K562 (cell line): ENCODE measurements around the gene HIPK1. TPM values are rescaled to one million over a fixed set of nuclear protein-coding genes. Genes with fewer than 3 reads are reported as not detected.
A peak's percentile ranks its signal among the peaks of the same experiment; 100 is the strongest.

Source experiments
- ATAC-seq: fragments of 200-7000 bp; cut with Tn5 transposase; 3 replicates; pipeline ENCODE4 v1.9.1; 2020; ENCODE audit warnings: moderate library complexity
- BruUV-seq: library from RNA; stranded (reverse); fragments of 400-500 nt; replicated peaks from 2 replicates; lab custom pipeline; 2021; lab: Mats Ljungman, UMichigan
- CTCF ChIA-PET: fragments of 300-600 bp; formaldehyde crosslinking; extraction: SDS; loops from one replicate; lab custom pipeline; 2021; ENCODE audit warnings: low intra/inter-chr PET ratio; lab: Yijun Ruan, JAX
- POLR2A ChIA-PET: fragments of 300-600, 350-650 bp; sonication (Branson Sonifier 250); formaldehyde crosslinking; extraction: SDS; loops from one replicate; lab custom pipeline; 2021; ENCODE audit warnings: antibody characterized with exemption, inconsistent platforms; lab: Yijun Ruan, JAX
- DNase-seq, 4 experiments: peaks; one replicate each; pipeline versions ENCODE4 v3.0.0 to v3.0.0-alpha.2; 2011 to 2018; ENCODE audit warnings: low spot score in 3 of 4, mixed read lengths in 3 of 4; ENCODE audit errors: extremely low read depth in 1 of 4
- FAIRE-seq: peaks from 2 replicates; lab custom pipeline; 2011; peaks lifted over from hg19 to GRCh38; lab: Jason Lieb, UNC
- H2AFZ ChIP-seq: 2 replicates; pipeline ENCODE4 v1.6.0; 2011; ENCODE audit warnings: low read depth, low read length, control low read depth, inconsistent platforms
- H3K27ac ChIP-seq: fragments of 200-600 bp; 3 replicates; pipeline ENCODE4 v1.8.0; 2011; ENCODE audit warnings: low read depth, mild to moderate bottlenecking, control low read depth, inconsistent platforms, low read length, moderate library complexity, mixed read lengths; ENCODE audit errors: extremely low read depth
- H3K27me3 ChIP-seq, 2 experiments: fragments of 300-600 bp in 1 of 2; 2 replicates in 1 of 2; 3 replicates in 1 of 2; pipeline versions ENCODE4 v1.6.0 to v1.8.0; 2011; ENCODE audit warnings: inconsistent platforms in 2 of 2, low read length in 2 of 2, mild to moderate bottlenecking in 1 of 2, mixed read lengths in 1 of 2, moderate library complexity in 1 of 2; ENCODE audit not compliant: control insufficient read depth in 2 of 2, insufficient read depth in 2 of 2
- H3K36me3 ChIP-seq: fragments of 300-600 bp; 3 replicates; pipeline ENCODE4 v1.8.0; 2011; ENCODE audit warnings: mild to moderate bottlenecking, low read length, inconsistent platforms; ENCODE audit not compliant: control insufficient read depth, insufficient read depth
- H3K4me1 ChIP-seq, 2 experiments: fragments of 200-600 bp in 1 of 2; replicated peaks in 1 of 2; 2 replicates in 1 of 2; 3 replicates in 1 of 2; pipeline versions ENCODE4 v1.5.1 to v1.8.0; 2011; ENCODE audit warnings: inconsistent platforms in 2 of 2, low read length in 2 of 2, mild to moderate bottlenecking in 1 of 2, mixed read lengths in 1 of 2, moderate library complexity in 1 of 2; ENCODE audit not compliant: control insufficient read depth in 2 of 2, insufficient read depth in 2 of 2
- H3K4me2 ChIP-seq: 2 replicates; pipeline ENCODE4 v1.6.1; 2011; ENCODE audit warnings: low read length, control low read depth, inconsistent platforms, mixed read lengths; ENCODE audit not compliant: insufficient read depth
- H3K4me3 ChIP-seq: fragments of 200-600 bp; sonication (generic), shearing (Covaris generic); 2 replicates; pipeline ENCODE4 v1.5.1; 2016; ENCODE audit warnings: control low read depth, inconsistent platforms
- H3K79me2 ChIP-seq: fragments of 200-600 bp; 3 replicates; pipeline ENCODE4 v1.8.0; 2011; ENCODE audit warnings: low read length, inconsistent platforms; ENCODE audit not compliant: control insufficient read depth, insufficient read depth
- H3K9ac ChIP-seq, 2 experiments: 2 replicates each; pipeline versions ENCODE4 v1.6.0 to v1.6.1; 2011; ENCODE audit warnings: low read depth in 2 of 2, low read length in 2 of 2, control low read depth in 1 of 2, inconsistent platforms in 1 of 2, mild to moderate bottlenecking in 1 of 2, mixed read lengths in 1 of 2; ENCODE audit not compliant: insufficient read depth in 1 of 2
- H3K9me1 ChIP-seq: one replicate; pipeline ENCODE4 v1.6.0; 2011; ENCODE audit warnings: inconsistent platforms, mild to moderate bottlenecking, low read length, moderate library complexity; ENCODE audit not compliant: control insufficient read depth, insufficient read depth
- H3K9me3 ChIP-seq: replicated peaks from 2 replicates; pipeline ENCODE4 v1.5.1; 2011; ENCODE audit warnings: low read depth, low read length, inconsistent platforms; ENCODE audit not compliant: control insufficient read depth, insufficient read depth
- H4K20me1 ChIP-seq: replicated peaks from 2 replicates; pipeline ENCODE4 v1.6.1; 2011; ENCODE audit warnings: low read length, inconsistent platforms, mixed read lengths; ENCODE audit not compliant: control insufficient read depth, insufficient read depth
- DPF2 ChIP-seq: fragments of 450-650 bp; IDR thresholded peaks from 2 replicates; pipeline ENCODE4 v1.6.1; 2016
- IFI16 ChIP-seq: fragments of 250-450 bp; sonication (Bioruptor Pico); IDR thresholded peaks from 2 replicates; pipeline ENCODE4 v2.1.2; 2022; ENCODE audit warnings: mild to moderate bottlenecking, inconsistent platforms
- PBX2 ChIP-seq, 2 experiments: IDR thresholded peaks in 1 of 2; conservative IDR thresholded peaks in 1 of 2; 2 replicates each; pipeline ENCODE4 v1.6.1; 2016; ENCODE audit warnings: low read depth in 2 of 2, mild to moderate bottlenecking in 1 of 2, missing compliant biosample characterization in 1 of 2, missing genetic modification characterization in 1 of 2, moderate library complexity in 1 of 2
- PRDM10 ChIP-seq: fragments of 450-650 bp; IDR thresholded peaks from 2 replicates; pipeline ENCODE4 v1.6.1; 2018; ENCODE audit not compliant: partially characterized antibody
- PTRF ChIP-seq: fragments of 450-650 bp; IDR thresholded peaks from 2 replicates; pipeline ENCODE4 v1.6.1; 2016; ENCODE audit warnings: mild to moderate bottlenecking, missing genetic modification characterization, missing compliant biosample characterization
- RCOR1 ChIP-seq, 2 experiments: IDR thresholded peaks; 2 replicates each; pipeline ENCODE4 v1.6.1; 2012; ENCODE audit warnings: low read depth in 2 of 2, low read length in 2 of 2, borderline replicate concordance in 1 of 2, improper control_type of control experiment in 1 of 2
- SMC3 ChIP-seq: conservative IDR thresholded peaks from 2 replicates; pipeline ENCODE4 v1.6.1; 2011; ENCODE audit warnings: low read depth, low read length, improper control_type of control experiment; ENCODE audit not compliant: insufficient read depth
- SPI1 ChIP-seq: IDR thresholded peaks from 2 replicates; pipeline ENCODE4 v1.6.1; 2011; ENCODE audit warnings: low read depth, low read length, control low read depth, borderline replicate concordance
- SRF ChIP-seq, 2 experiments: fragments of 250-450, 450-650 bp in 1 of 2; sonication (Bioruptor Pico) in 1 of 2; sonication (generic) in 1 of 2; formaldehyde crosslinking; IDR thresholded peaks; 2 replicates each; pipeline versions ENCODE4 v1.5.0 to v1.5.1; 2020 to 2022; ENCODE audit warnings: mild to moderate bottlenecking in 1 of 2, missing genetic modification reagents in 1 of 2
- STAG1 ChIP-seq: sonication (generic); formaldehyde crosslinking; IDR thresholded peaks from 2 replicates; pipeline ENCODE4 v1.5.0; 2020; ENCODE audit warnings: missing genetic modification reagents, borderline replicate concordance
- ZNF408 ChIP-seq: fragments of 250-450 bp; sonication (Bioruptor Pico); IDR thresholded peaks from 2 replicates; pipeline ENCODE4 v1.4.0; 2020; ENCODE audit warnings: low read depth, mild to moderate bottlenecking, moderate library complexity
- WGBS: fragments of 100-300 bp; shearing (Covaris generic); methylation state at CpG from one replicate; pipeline ENCODE4 v1.1.6; 2016; ENCODE audit warnings: low coverage, mixed read lengths; ENCODE audit not compliant: insufficient coverage; ENCODE audit errors: missing lambda C conversion rate; 5-methylcytosine and 5-hydroxymethylcytosine counted together
- in situ Hi-C: fragments of 300-500 bp; cut with MboI; formaldehyde crosslinking; loops from 4 replicates; pipeline ENCODE4 v1.15.0; 2018; ENCODE audit warnings: inconsistent platforms, mixed read lengths
- intact Hi-C: fragments of 100-400 bp; cut with micrococcal nuclease; formaldehyde crosslinking; loops from 2 replicates; pipeline ENCODE4 v1.14.2; 2022
- polyA plus RNA-seq, 8 experiments: library from polyadenylated mRNA; depleted of rRNA in 4 of 8; stranded (reverse) in 5 of 8; unstranded in 3 of 8; fragments of >200 nt; fragmentation: Nextera tagmentation in 2 of 8; fragmentation: Illumina TruSeq in 1 of 8; extraction: Ambion mirVana in 2 of 8; extraction: Trizol in 1 of 8; gene quantifications; 2 replicates each; pipeline versions ENCODE4 v1.2.1 to v1.2.3, GENCODE V29; 2011 to 2014; ENCODE audit warnings: inconsistent platforms in 1 of 8, missing spikeins in 1 of 8
- total RNA-seq, 7 experiments: library from RNA; depleted of rRNA in 6 of 7; stranded (reverse); fragments of >200 nt in 6 of 7; fragmentation: Illumina TruSeq in 2 of 7; extraction: Trizol in 2 of 7; gene quantifications; 2 replicates each; pipeline versions ENCODE4 v1.2.1 to v1.2.3, GENCODE V29; 2011 to 2021; ENCODE audit warnings: low replicate concordance in 1 of 7

HIPK1 gene
- total and polyA plus RNA-seq, 9 of the 15 experiments (the other 6 are each of a cell fraction or from before 2014, with no cell fraction given) = 10.0 to 57.9 (median 29.6) TPM

- Histone ChIP-seq H3K79me2 (no peaks in the 10 kb centered on the region), H3K4me1 (peaks cover 5 to 8% of the 10 kb centered on the region in 2 experiments; a peak in 2 of 5 replicates), H3K9me1 (no peaks in the 10 kb centered on the region), H3K36me3 (peaks cover 13% of the 10 kb centered on the region; the same call in 2 of the 3 replicates), H3K4me2 (peak within 1 kb of the TSS; percentile 42; the same call in 1 of the 2 replicates), H3K9me3 (no peaks in the 10 kb centered on the region), H3K4me3 (no peak within 1 kb of the TSS), H2AFZ (peak within 1 kb of the TSS; percentile 53), H3K27ac (no peak within 1 kb of the TSS), H3K9ac (0 out of 4 replicates have a peak within 1 kb of the TSS, but pooled peaks of 1 of the 2 experiments have one; percentile 41), H4K20me1 (0 out of 2 replicates have a peak, but pooled peaks cover 3% of the 10 kb centered on the region), H3K27me3 (peaks cover 19 to 42% of the 10 kb centered on the region in 2 experiments; a peak in 4 of 5 replicates)
- POLR2A ChIA-PET = interaction anchor here (0.6 to 1.4 kb wide), 12 partner anchors 8 to 727 kb away, joined by 3 to 4 read pairs (median 3); no protein-coding TSS in a partner anchor
- ATAC-seq = peak; percentile 90
- CTCF ChIA-PET = interaction anchor here (0.6 to 2.2 kb wide), 8 partner anchors 143 to 1133 kb away, joined by 3 to 17 read pairs (median 4); no protein-coding TSS in a partner anchor
- peak; percentile 73 to 91 (median 76) for DNase-seq
- peak; percentile 93 for FAIRE-seq
- WGBS = 23% methylated on average over 13 of the region's 13 CpGs
- intact Hi-C loops = loop anchor here (1.0 to 10.0 kb wide), 6 partner anchors 126 to 1074 kb away; no protein-coding TSS in a partner anchor
- in situ Hi-C loops = loop anchor here (25.0 kb wide), 1 partner anchor 1083 kb away; no protein-coding TSS in a partner anchor
- no TSS peak for BruUV-seq
- TF ChIP-seq DPF2 = 0 out of 2 replicates have a peak, but pooled peaks have one; percentile 16
- no peak for TF ChIP-seq PTRF (tag)
- no peak for TF ChIP-seq ZNF408 (CRISPR knock-in tag)
- peak in 1 of 2 experiments; percentile 73; a peak in 1 of 4 replicates for TF ChIP-seq SRF (CRISPR knock-in tag; IDR thresholded peaks at IDR 0.05)
- no peak for TF ChIP-seq PBX2 (CRISPR knock-in tag; IDR thresholded peaks at IDR 0.05; ENCODE audit: low read depth)
- no peak; the same call in 1 of the 2 replicates for TF ChIP-seq PBX2 (tag; conservative IDR thresholded peaks at IDR 0.05; ENCODE audit: low read depth)
- TF ChIP-seq SMC3 = peak; percentile 77
- peak; percentile 75; the same call in 1 of the 2 replicates for TF ChIP-seq STAG1 (CRISPR knock-in tag)
- TF ChIP-seq PRDM10 = peak; percentile 23
- TF ChIP-seq SPI1 = peak; percentile 57; the same call in 1 of the 2 replicates
- TF ChIP-seq RCOR1 (IDR thresholded peaks at IDR 0.05; ENCODE audit: borderline replicate concordance in 1 of 2, low read depth in 2 of 2, low read length in 2 of 2) = 0 out of 4 replicates have a peak, but pooled peaks of 1 of the 2 experiments have one; percentile 36
- no peak for TF ChIP-seq IFI16 (CRISPR knock-in tag)
These were observed 50.0 kb downstream of the HIPK1 start, which contains the start of gene OLFML3 for GRCh38 chr1:113978863-113979702. Gene OLFML3, plus strand, starts transcription at chr1:113979474. Its CDS starts 43 bp downstream, at chr1:113979517.
